ACHN (cell line): ENCODE measurements around the gene WWC1.
A peak's percentile ranks its signal among the peaks of the same experiment; 100 is the strongest.
"Not testable (repeated sequence)": the region's sequence is repeated elsewhere in the genome, so short reads cannot be mapped to it uniquely, and the experiment has no call there.

Experiments
- DNase-seq: peaks from one replicate; pipeline ENCODE4 v3.0.0-alpha.2; 2015
- in situ Hi-C: cut with HindIII; loops from 2 replicates; pipeline ENCODE4 v1.10.0; 2017; ENCODE audit warnings: low sequenced_read_pairs, low pct_ligation_motif_present, low pct_unique_long_range_greater_than_20kb

Gene WWC1

GRCh38 chr5:168303393-168304025, 12.1 kb downstream of the WWC1 start:
- DNase-seq = no peak
- in situ Hi-C loops = no loop called here

GRCh38 chr5:168304349-168304748, 12.9 kb downstream of the WWC1 start:
- DNase-seq = no peak
- in situ Hi-C loops = no loop called here

GRCh38 chr5:168305281-168305680, 13.8 kb downstream of the WWC1 start:
- in situ Hi-C loops = no loop called here
- DNase-seq = peak; percentile 89

- DNase-seq = no peak
- in situ Hi-C loops = no loop called here
Measured at GRCh38 chr5:168307022-168307421, 15.6 kb downstream of the WWC1 start.

GRCh38 chr5:168307925-168308584, 16.6 kb downstream of the WWC1 start:
- no peak for DNase-seq
- in situ Hi-C loops = no loop called here

GRCh38 chr5:168308976-168309598, 17.6 kb downstream of the WWC1 start:
- no peak for DNase-seq
- in situ Hi-C loops = no loop called here

GRCh38 chr5:168310541-168310940, 19.1 kb downstream of the WWC1 start:
- in situ Hi-C loops, DNase-seq: not testable (repeated sequence)

GRCh38 chr5:168311061-168311566, 19.7 kb downstream of the WWC1 start:
- in situ Hi-C loops = no loop called here
- no peak for DNase-seq

GRCh38 chr5:168312606-168313295, 21.3 kb downstream of the WWC1 start:
- DNase-seq = peak; percentile 75
- in situ Hi-C loops = no loop called here

- DNase-seq = no peak
- in situ Hi-C loops = no loop called here
Measured at GRCh38 chr5:168313596-168314204, 22.3 kb downstream of the WWC1 start.

GRCh38 chr5:168314735-168315411, 23.4 kb downstream of the WWC1 start:
- peak; percentile 94 for DNase-seq
- in situ Hi-C loops = no loop called here

GRCh38 chr5:168315416-168316138, 24.1 kb downstream of the WWC1 start:
- no peak for DNase-seq
- in situ Hi-C loops = no loop called here

GRCh38 chr5:168316139-168316578, 24.7 kb downstream of the WWC1 start:
- no peak for DNase-seq
- in situ Hi-C loops = no loop called here

- DNase-seq = no peak
Measured at GRCh38 chr5:168317096-168317520, 25.7 kb downstream of the WWC1 start.

GRCh38 chr5:168317521-168318147, 26.2 kb downstream of the WWC1 start:
- DNase-seq = peak; percentile 91
- in situ Hi-C loops = no loop called here

More at GRCh38 chr5:168317096-168317520, 25.7 kb downstream of the WWC1 start:
- in situ Hi-C loops = no loop called here

GRCh38 chr5:168318240-168318639, 26.8 kb downstream of the WWC1 start:
- in situ Hi-C loops = no loop called here
- DNase-seq = no peak

GRCh38 chr5:168319774-168320173, 28.3 kb downstream of the WWC1 start:
- in situ Hi-C loops = no loop called here
- no peak for DNase-seq
